Measurements from ENCODE around the gene ETV2. TPM values are rescaled to one million over a fixed set of nuclear protein-coding genes. Genes with fewer than 3 reads are reported as not detected.

Gene ETV2
- total RNA-seq: 0.17 and 0.63 TPM in 2 replicates

GRCh38 chr19:35641515-35642151 lies at the start of gene ETV2:
Gene ETV2, plus strand, starts transcription at chr19:35641745. Its CDS starts 716 bp downstream, at chr19:35642461.

DNA sequence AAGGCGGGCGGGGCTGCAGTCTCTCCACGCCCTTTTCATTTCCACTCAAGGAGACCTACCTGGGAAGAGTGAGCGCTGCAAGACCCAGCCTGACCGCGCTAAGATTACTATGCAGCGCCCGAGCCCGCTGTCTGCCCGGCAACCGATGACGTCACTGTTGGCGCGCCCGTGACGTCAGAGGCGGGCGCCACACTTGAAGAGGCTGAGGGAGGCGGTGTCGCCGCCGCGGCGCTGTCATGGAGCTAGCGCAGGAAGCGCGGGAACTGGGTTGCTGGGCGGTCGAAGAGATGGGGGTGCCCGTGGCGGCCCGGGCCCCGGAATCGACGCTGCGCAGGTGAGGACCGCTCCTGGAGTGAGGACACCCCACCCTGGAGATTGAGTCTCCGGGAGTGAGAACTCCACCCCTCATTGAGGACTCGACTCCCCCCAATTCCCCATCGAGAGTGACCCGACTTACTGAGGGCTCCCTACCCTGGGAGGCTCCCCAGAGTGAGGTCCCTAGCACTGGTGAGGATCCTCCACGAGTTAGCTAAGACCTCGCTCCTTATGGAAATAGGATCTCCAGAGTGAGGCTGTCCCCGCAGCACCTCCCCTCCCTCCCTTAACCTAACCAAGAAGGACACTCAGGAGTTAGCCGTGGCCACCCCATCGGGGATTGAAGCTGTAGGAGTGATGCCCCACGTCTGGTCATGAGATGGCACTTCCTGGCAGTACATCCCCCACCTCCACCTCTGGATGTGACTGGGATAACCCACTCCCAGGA lies 28.8 kb upstream of the ETV2 start, which contains the start of gene HAUS5:
TSS of gene HAUS5 (plus strand) at position 177 of the 763 bp plus-strand sequence. CDS start at position 237, 60 bp downstream.

GRCh38 chr19:35628565-35629331 lies 12.8 kb upstream of the ETV2 start, which contains the start of gene RBM42:
Gene RBM42, plus strand, starts transcription at chr19:35629036. Its CDS starts 118 bp downstream, at chr19:35629154.

DNA sequence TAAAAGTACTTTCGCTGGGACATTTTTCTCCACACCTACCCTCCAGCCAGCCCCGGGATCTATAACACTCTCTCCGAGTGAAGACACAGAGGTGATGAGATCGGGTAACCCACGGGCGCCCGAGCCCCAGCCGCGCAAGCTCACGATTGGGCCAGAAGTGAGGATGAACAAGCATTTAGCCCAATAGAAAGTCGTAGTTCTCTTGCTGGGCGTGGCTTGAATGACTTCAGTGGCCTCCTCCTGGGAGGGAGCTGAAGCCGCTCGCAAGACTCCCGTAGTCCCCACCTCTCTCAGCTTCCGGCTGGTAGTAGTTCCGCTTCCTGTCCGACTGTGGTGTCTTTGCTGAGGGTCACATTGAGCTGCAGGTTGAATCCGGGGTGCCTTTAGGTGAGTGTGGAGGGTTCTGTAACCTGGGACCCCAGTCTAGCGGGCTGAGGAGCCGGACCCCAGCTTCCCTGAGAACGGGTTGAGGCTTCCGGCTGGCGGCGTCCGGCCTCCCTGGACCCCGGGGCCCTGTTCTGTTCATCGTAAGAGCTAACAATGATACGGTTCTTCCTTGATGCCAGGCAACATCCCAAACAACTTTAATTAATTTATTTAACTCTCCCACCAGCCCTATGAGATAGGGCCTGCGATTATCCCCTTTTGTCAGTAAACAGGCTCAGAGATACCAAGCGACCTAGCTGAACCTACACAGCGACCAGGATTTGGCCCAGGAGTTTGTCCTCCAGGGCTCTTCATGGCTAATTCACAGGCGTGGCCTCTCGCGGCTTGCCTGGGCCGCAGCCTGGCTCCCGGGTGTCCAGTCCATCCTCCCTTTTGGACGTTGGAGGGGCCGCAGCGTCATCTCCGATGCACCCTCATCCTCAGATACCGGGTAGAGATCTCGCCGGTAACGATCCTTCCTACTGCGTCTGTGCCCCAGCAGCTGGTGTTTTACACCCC lies 6.7 kb downstream of the ETV2 start, which contains the start of gene COX6B1:
TSS of gene COX6B1 (plus strand) at position 307 of the 945 bp plus-strand sequence. CDS start 2,921 bp downstream, outside the sequence.

DNA sequence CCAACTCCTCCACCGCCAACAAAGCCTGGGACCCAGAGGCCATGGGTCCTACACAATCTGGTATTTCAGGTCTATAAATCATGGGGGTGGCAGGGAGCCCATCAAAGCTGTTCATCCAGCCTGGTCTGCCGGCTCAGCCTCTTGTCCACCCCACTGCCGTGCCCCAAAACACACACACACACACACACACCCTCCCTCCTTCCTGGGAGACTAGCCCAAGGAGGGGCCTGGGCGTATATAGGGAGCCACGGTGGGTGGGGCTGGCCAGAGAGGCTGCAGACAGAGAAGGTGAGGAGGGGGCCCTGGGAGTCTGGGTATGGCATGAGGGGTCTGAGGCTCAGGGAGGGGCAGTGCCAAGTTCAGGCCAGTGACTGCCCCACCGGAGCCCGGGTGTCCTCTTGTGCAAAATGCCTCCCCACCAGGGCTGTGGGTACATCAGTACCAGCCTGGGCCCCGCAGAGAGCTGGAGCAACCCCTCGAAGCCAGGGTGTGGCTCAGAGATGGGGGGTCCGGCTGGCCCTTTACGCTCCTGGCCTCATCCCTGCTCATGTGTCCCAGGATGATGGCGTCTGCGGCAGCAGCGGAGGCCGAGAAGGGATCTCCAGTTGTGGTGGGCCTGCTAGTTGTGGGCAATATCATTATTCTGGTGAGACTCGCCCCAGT lies 24.8 kb downstream of the ETV2 start, which contains the start of gene UPK1A:
TSS of gene UPK1A (plus strand) at position 267 of the 663 bp plus-strand sequence. CDS start at position 563, 296 bp downstream.

Other genes starting within 250 kb of the ETV2 start
- gene FFAR2, start 193.5 kb upstream of the ETV2 start, total RNA-seq: not detected in 2 replicates
- gene KRTDAP, start 151.3 kb upstream of the ETV2 start, total RNA-seq: not detected in 2 replicates
- gene DMKN, start 128.1 kb upstream of the ETV2 start, total RNA-seq: 6.6 and 8.4 TPM in 2 replicates
- 4.7 and 5.2 TPM in 2 replicates for gene SBSN, start 113.4 kb upstream of the ETV2 start, total RNA-seq
- not detected in 2 replicates for gene GAPDHS, start 108.3 kb upstream of the ETV2 start, total RNA-seq
- gene TMEM147, start 96.1 kb upstream of the ETV2 start, total RNA-seq: 79.0 and 82.8 TPM in 2 replicates
- not detected in 2 replicates for gene ATP4A, start 78.1 kb upstream of the ETV2 start, total RNA-seq
- not detected in 2 replicates for gene PMIS2, start 55.6 kb upstream of the ETV2 start, total RNA-seq
- gene HAUS5, start 29.0 kb upstream of the ETV2 start, total RNA-seq: 3.7 and 3.8 TPM in 2 replicates
- gene RBM42, start 12.7 kb upstream of the ETV2 start, total RNA-seq: 19.0 and 29.5 TPM in 2 replicates
- 531 and 566 TPM in 2 replicates for gene COX6B1, start 6.6 kb downstream of the ETV2 start, total RNA-seq
- not detected in 2 replicates for gene UPK1A, start 24.8 kb downstream of the ETV2 start, total RNA-seq
- gene ZBTB32, start 62.8 kb downstream of the ETV2 start, total RNA-seq: not detected in 2 replicates
- gene KMT2B, start 76.3 kb downstream of the ETV2 start, total RNA-seq: 2.7 and 6.8 TPM in 2 replicates
- gene IGFLR1, start 100.7 kb downstream of the ETV2 start, total RNA-seq: 0.32 and 0.77 TPM in 2 replicates
- 10.7 and 10.9 TPM in 2 replicates for gene U2AF1L4, start 103.7 kb downstream of the ETV2 start, total RNA-seq
- 9.1 and 11.3 TPM in 2 replicates for gene PSENEN, start 103.9 kb downstream of the ETV2 start, total RNA-seq
- 11.2 and 11.8 TPM in 2 replicates for gene LIN37, start 106.8 kb downstream of the ETV2 start, total RNA-seq
- 96.5 and 248 TPM in 2 replicates for gene HSPB6, start 115.3 kb downstream of the ETV2 start, total RNA-seq
- 2.9 and 3.2 TPM in 2 replicates for gene PROSER3, start 116.4 kb downstream of the ETV2 start, total RNA-seq
- gene ARHGAP33, start 133.8 kb downstream of the ETV2 start, total RNA-seq: 5.0 and 7.9 TPM in 2 replicates
- not detected in 2 replicates for gene PRODH2, start 171.1 kb downstream of the ETV2 start, total RNA-seq
- 0.16 TPM in 1 of 2 replicates, not detected in the other for gene NPHS1, start 210.8 kb downstream of the ETV2 start, total RNA-seq
- 0.09 TPM in 1 of 2 replicates, not detected in the other for gene KIRREL2, start 215.2 kb downstream of the ETV2 start, total RNA-seq
- 6.0 and 11.0 TPM in 2 replicates for gene APLP1, start 226.8 kb downstream of the ETV2 start, total RNA-seq